Vagina (tissue), 2 donors: ENCODE measurements around the gene TNN. TPM values are rescaled to one million over a fixed set of nuclear protein-coding genes. Genes with fewer than 3 reads are reported as not detected.
"Not testable (repeated sequence)": the region's sequence is repeated elsewhere in the genome, so short reads cannot be mapped to it uniquely, and the experiment has no call there.

Experiments used
- DNase-seq, 2 donors: peaks; one replicate each; pipeline ENCODE4 v3.0.0-alpha.2; 2017; ENCODE audit errors: extremely low spot score in 2 of 2
- H3K27ac ChIP-seq: fragments of 200-600 bp; sonication (generic); one replicate; pipeline ENCODE4 v1.5.1; 2019
- H3K27me3 ChIP-seq: fragments of 200-600 bp; sonication (generic); one replicate; pipeline ENCODE4 v1.5.1; 2019
- H3K36me3 ChIP-seq, 2 donors: fragments of 200-600 bp; sonication (generic); one replicate each; pipeline ENCODE4 v1.5.1; 2017 to 2019
- H3K4me1 ChIP-seq: fragments of 200-600 bp; sonication (generic); one replicate; pipeline ENCODE4 v1.5.1; 2019
- H3K4me3 ChIP-seq, 2 donors: fragments of 200-600 bp; sonication (generic); 1 replicate in 1 of 2; 2 replicates in 1 of 2; pipeline ENCODE4 v1.5.1; 2016 to 2019
- H3K9me3 ChIP-seq: fragments of 200-600 bp; sonication (generic); one replicate; pipeline ENCODE4 v1.5.1; 2019
- POLR2A ChIP-seq, 2 donors: fragments of 450-650 bp; IDR thresholded peaks; one replicate each; pipeline ENCODE4 v1.6.1; 2017; ENCODE audit warnings: antibody characterized with exemption in 2 of 2, mild to moderate bottlenecking in 2 of 2, moderate library complexity in 2 of 2
- POLR2AphosphoS5 ChIP-seq, 2 donors: sonication (generic); formaldehyde crosslinking; IDR thresholded peaks; one replicate each; pipeline ENCODE4 v1.9.0; 2017; ENCODE audit warnings: antibody characterized with exemption in 2 of 2, mild to moderate bottlenecking in 2 of 2, low read depth in 1 of 2; ENCODE audit not compliant: insufficient read depth in 1 of 2
- intact Hi-C: fragments of 100-400 bp; cut with DNase I; formaldehyde crosslinking; loops from one replicate; pipeline ENCODE4 v1.15.1; 2023
- total RNA-seq: library from RNA; depleted of rRNA; stranded (reverse); fragments of >200 nt; gene quantifications from one replicate; pipeline ENCODE4 v1.2.3, GENCODE V29; 2016
- TF ChIP-seq, protein P1 (sequence below), 3 experiments: fragments of 450-650 bp in 2 of 3; fragments of 200-600 bp in 1 of 3; sonication (generic) in 1 of 3; IDR thresholded peaks; one replicate each; pipeline ENCODE4 v1.5.1; 2017 to 2019; ENCODE audit warnings: antibody characterized with exemption in 3 of 3, mild to moderate bottlenecking in 2 of 3, moderate library complexity in 2 of 3

TNN gene, protein sequence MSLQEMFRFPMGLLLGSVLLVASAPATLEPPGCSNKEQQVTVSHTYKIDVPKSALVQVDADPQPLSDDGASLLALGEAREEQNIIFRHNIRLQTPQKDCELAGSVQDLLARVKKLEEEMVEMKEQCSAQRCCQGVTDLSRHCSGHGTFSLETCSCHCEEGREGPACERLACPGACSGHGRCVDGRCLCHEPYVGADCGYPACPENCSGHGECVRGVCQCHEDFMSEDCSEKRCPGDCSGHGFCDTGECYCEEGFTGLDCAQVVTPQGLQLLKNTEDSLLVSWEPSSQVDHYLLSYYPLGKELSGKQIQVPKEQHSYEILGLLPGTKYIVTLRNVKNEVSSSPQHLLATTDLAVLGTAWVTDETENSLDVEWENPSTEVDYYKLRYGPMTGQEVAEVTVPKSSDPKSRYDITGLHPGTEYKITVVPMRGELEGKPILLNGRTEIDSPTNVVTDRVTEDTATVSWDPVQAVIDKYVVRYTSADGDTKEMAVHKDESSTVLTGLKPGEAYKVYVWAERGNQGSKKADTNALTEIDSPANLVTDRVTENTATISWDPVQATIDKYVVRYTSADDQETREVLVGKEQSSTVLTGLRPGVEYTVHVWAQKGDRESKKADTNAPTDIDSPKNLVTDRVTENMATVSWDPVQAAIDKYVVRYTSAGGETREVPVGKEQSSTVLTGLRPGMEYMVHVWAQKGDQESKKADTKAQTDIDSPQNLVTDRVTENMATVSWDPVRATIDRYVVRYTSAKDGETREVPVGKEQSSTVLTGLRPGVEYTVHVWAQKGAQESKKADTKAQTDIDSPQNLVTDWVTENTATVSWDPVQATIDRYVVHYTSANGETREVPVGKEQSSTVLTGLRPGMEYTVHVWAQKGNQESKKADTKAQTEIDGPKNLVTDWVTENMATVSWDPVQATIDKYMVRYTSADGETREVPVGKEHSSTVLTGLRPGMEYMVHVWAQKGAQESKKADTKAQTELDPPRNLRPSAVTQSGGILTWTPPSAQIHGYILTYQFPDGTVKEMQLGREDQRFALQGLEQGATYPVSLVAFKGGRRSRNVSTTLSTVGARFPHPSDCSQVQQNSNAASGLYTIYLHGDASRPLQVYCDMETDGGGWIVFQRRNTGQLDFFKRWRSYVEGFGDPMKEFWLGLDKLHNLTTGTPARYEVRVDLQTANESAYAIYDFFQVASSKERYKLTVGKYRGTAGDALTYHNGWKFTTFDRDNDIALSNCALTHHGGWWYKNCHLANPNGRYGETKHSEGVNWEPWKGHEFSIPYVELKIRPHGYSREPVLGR (N-terminal part only)
- total RNA-seq = not detected

DNA sequence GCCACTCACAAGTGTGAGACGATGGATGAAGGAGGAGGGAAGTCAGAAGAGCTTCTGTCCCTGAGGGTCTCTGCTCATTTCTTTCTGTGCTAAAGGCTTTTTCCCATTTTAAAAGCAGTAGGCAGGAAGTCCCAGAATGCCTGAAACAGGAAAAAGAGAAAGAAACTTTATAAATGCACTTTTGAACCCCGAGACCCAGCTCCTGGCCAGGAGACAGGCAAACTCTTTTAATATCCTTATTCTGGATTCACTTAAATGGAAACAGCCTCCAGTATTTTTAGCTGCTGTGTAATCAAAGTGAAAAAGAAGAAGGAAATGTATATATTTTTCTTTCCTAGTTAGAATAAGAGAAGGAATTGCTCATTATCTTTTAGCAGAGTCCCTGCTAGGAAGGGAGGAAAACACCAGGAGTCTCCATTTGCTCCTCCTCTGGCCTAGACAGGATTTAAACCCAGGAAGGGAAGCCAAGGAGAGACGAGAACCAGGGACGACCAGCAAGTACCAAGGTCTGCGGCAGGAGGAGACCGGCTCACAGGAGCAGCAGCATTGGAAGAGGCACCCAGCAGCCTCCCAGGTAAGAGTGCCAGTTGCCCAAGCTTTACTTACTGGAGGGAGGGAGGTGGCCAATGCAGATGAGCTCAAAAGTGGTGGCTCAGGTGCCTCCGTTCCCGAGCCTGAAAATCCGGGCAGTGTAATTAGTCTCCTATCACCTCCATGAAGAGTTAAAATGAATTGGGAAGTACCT, at the start of gene TNN:
TNN (plus strand) TSS at position 472 of the 745 bp plus-strand sequence. CDS start 9,586 bp downstream, outside the sequence.
- TF ChIP-seq POLR2A (IDR thresholded peaks at IDR 0.05) = no peak
- TF ChIP-seq, protein P1, sequence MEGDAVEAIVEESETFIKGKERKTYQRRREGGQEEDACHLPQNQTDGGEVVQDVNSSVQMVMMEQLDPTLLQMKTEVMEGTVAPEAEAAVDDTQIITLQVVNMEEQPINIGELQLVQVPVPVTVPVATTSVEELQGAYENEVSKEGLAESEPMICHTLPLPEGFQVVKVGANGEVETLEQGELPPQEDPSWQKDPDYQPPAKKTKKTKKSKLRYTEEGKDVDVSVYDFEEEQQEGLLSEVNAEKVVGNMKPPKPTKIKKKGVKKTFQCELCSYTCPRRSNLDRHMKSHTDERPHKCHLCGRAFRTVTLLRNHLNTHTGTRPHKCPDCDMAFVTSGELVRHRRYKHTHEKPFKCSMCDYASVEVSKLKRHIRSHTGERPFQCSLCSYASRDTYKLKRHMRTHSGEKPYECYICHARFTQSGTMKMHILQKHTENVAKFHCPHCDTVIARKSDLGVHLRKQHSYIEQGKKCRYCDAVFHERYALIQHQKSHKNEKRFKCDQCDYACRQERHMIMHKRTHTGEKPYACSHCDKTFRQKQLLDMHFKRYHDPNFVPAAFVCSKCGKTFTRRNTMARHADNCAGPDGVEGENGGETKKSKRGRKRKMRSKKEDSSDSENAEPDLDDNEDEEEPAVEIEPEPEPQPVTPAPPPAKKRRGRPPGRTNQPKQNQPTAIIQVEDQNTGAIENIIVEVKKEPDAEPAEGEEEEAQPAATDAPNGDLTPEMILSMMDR (IDR thresholded peaks at IDR 0.05) = no peak
- Histone ChIP-seq H3K27ac (no peak within 1 kb of the TSS), H3K4me1 (peaks cover 10% of the 10 kb centered on the region), H3K36me3 (no peaks in the 10 kb centered on the region), H3K27me3 (no peaks in the 10 kb centered on the region), H3K4me3 (no peak within 1 kb of the TSS), H3K9me3 (no peaks in the 10 kb centered on the region)
- intact Hi-C loops = loop anchor here (5.0 kb wide), 1 partner anchor 970 kb away; no protein-coding TSS in a partner anchor
- no peak for DNase-seq

DNA sequence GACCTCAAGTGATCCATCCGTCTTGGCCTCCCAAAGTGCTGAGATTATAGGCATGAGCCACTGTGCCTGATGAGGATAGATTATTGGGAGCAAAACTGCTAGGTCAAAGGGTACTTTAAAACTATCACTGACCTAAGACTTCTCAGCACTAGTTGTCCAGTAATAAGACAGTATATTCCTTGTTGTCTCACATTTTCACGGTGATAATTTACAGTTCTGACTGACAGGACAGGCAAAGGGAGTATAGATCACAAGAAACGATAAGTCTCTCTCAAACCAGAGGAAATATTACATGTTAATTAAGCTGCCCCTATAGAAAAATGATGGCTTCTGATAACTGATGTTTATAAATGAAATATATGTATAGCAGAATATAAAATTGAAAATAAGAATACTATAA, 48.1 kb upstream of the TNN start:
- Histone ChIP-seq H3K27me3 (no peaks in the 10 kb centered on the region), H3K27ac (no peak overlapping the region), H3K36me3 (peaks cover 0 to 37% of the 10 kb centered on the region in 2 donors), H3K4me3 (no peak overlapping the region), H3K9me3 (no peaks in the 10 kb centered on the region), H3K4me1 (peaks cover 18% of the 10 kb centered on the region)
- no peak for TF ChIP-seq POLR2AphosphoS5 (IDR thresholded peaks at IDR 0.05; ENCODE audit: insufficient read depth in 1 of 2, low read depth in 1 of 2)
- no peak for TF ChIP-seq POLR2A (IDR thresholded peaks at IDR 0.05)
- TF ChIP-seq, protein P1 (IDR thresholded peaks at IDR 0.05) = no peak
- intact Hi-C loops = no loop called here
- DNase-seq = no peak

DNA sequence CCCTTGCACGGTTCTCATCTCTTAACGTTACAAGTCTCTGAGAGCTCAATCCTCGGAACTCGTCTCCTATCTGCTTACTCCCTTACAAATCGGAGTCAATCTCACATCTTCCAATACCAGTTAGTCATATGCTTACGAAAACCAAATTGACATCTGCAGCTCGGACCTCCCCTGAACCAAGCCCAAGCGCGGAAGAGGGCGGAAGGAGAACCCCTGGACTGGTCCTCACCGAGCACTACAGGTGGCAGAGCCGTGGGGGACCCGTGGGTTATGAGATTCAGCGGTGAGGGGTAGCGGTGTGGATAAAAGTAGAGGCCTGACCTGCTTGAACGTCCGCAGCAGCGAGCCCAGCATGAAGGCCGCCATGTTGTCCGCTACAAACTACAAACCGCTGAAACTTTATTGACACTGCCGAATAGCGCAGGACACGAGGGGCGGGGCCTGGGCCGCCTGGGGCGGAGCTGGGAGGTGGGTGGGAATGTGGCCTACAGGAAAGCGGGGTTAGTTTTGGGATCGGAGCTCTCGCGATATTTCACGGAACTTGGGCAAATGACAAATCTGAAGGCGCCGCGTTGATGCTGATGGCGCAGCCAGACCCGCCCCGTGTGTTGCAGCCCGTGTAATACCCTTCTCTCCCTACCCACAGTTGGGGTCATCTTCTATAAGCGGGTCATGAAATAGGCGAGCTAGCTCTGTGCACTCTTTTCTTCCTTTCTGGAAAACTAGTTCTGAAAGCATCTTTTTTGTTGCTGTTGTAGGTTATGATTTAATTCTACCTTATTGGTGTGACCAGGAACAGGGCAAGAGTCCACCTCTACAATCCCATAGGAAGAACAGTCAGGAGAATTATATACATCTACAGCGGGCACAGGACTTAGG, 44.4 kb upstream of the TNN start, which contains the start of gene MRPS14:
MRPS14 (minus strand) TSS at position 383 of the 879 bp plus-strand sequence; CDS start at position 366, 17 bp downstream.
- H3K36me3 ChIP-seq = peaks cover 0 to 1% of the 10 kb centered on the region in 2 donors
- no peaks in the 10 kb centered on the region for H3K9me3 ChIP-seq
- DNase-seq = peak in 1 of 2 donors; percentile 98
- peaks cover 18% of the 10 kb centered on the region for H3K4me1 ChIP-seq
- no peaks in the 10 kb centered on the region for H3K27me3 ChIP-seq
- peak within 1 kb of the TSS; percentile 64 to 82 for H3K4me3 ChIP-seq
- intact Hi-C loops = no loop called here
- TF ChIP-seq POLR2AphosphoS5 (IDR thresholded peaks at IDR 0.05; ENCODE audit: insufficient read depth in 1 of 2, low read depth in 1 of 2) (peak; percentile 95), POLR2A (IDR thresholded peaks at IDR 0.05) (peak; percentile 18 to 48)
- TF ChIP-seq, protein P1 (IDR thresholded peaks at IDR 0.05) = no peak
- peak within 1 kb of the TSS; percentile 89 for H3K27ac ChIP-seq

DNA sequence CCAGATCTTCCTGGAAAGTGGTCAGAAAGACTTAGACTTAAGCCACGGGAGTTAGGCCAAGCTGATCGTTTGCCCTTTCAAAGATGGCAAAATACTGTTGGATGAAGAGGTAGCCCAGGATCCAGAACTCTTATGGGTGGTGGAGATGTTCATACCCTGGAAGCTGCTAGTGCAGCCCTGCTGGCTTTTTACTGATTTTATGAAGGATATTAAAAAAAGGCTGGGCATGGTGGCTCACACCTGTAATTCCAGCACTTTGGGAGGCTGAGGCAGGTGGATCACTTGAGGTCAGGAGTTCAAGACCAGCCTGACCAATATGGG, 43.8 kb upstream of the TNN start:
- H3K27me3 ChIP-seq, H3K9me3 ChIP-seq, DNase-seq, H3K36me3 ChIP-seq, intact Hi-C loops: not testable (repeated sequence)
- Histone ChIP-seq H3K4me3 (peak overlapping the region; percentile 64 to 82), H3K4me1 (peaks cover 18% of the 10 kb centered on the region), H3K27ac (peak overlapping the region; percentile 89)
